GM12864 (cell line): ENCODE results near the gene POR.
"Not testable (repeated sequence)": the region's sequence is repeated elsewhere in the genome, so short reads cannot be mapped to it uniquely, and the experiment has no call there.

Source experiments
- DNase-seq: peaks from one replicate; pipeline ENCODE4 v3.0.0-alpha.2; 2011; ENCODE audit warnings: low read depth
- H3K4me3 ChIP-seq: 2 replicates; pipeline ENCODE4 v1.5.1; 2011; ENCODE audit warnings: mild to moderate bottlenecking, low read depth, low read length, control low read depth
- CTCF ChIP-seq: IDR thresholded peaks from 2 replicates; pipeline ENCODE4 v1.5.1; 2011; ENCODE audit warnings: low read depth, mild to moderate bottlenecking, moderate library complexity, low read length, control low read depth, inconsistent platforms; ENCODE audit errors: missing control alignments

Gene POR

GRCh38 chr7:75878769-75879611 is 36.0 kb upstream of the POR start, which contains the start of gene RHBDD2:
Gene RHBDD2, plus strand, starts transcription at chr7:75879034. Its CDS starts 49 bp downstream, at chr7:75879083.
- peak within 1 kb of the TSS; percentile 74 for H3K4me3 ChIP-seq
- DNase-seq: peak; percentile 77
- TF ChIP-seq CTCF: no peak

- TF ChIP-seq CTCF: no peak
- peak overlapping the region; percentile 74 for H3K4me3 ChIP-seq
- DNase-seq: no peak
Measured at GRCh38 chr7:75879771-75880184, 35.2 kb upstream of the POR start.

GRCh38 chr7:75880242-75880641 is 34.7 kb upstream of the POR start:
- TF ChIP-seq CTCF: no peak
- peak overlapping the region; percentile 2; the same call in 1 of the 2 replicates for H3K4me3 ChIP-seq
- DNase-seq: no peak

- no peak for TF ChIP-seq CTCF
- no peak for DNase-seq
- no peak overlapping the region for H3K4me3 ChIP-seq
Measured at GRCh38 chr7:75881436-75882095, 33.4 kb upstream of the POR start.

- not testable (repeated sequence) for H3K4me3 ChIP-seq
Measured at GRCh38 chr7:75883265-75883824, 31.6 kb upstream of the POR start.

GRCh38 chr7:75884476-75884875 is 30.5 kb upstream of the POR start:
- no peak for TF ChIP-seq CTCF
- DNase-seq: no peak
- H3K4me3 ChIP-seq: no peak overlapping the region

More at GRCh38 chr7:75883265-75883824, 31.6 kb upstream of the POR start:
- DNase-seq: peak; percentile 39

GRCh38 chr7:75885036-75885435 is 29.9 kb upstream of the POR start:
- TF ChIP-seq CTCF: no peak
- H3K4me3 ChIP-seq: no peak overlapping the region
- no peak for DNase-seq
